Testis (tissue), 2 donors: ENCODE results near the gene B3GNT4.

Experiments
- CTCF ChIP-seq, 3 experiments: fragments of 450-650 bp in 2 of 3; fragments of 200-600 bp in 1 of 3; sonication (generic) in 1 of 3; IDR thresholded peaks; one replicate each; pipeline ENCODE4 v1.5.1; 2016 to 2019; ENCODE audit warnings: antibody characterized with exemption in 3 of 3, mild to moderate bottlenecking in 2 of 3, moderate library complexity in 1 of 3
- POLR2A ChIP-seq: fragments of 450-650 bp; IDR thresholded peaks from one replicate; pipeline ENCODE4 v1.6.1; 2017; ENCODE audit warnings: antibody characterized with exemption, mild to moderate bottlenecking, moderate library complexity

DNA sequence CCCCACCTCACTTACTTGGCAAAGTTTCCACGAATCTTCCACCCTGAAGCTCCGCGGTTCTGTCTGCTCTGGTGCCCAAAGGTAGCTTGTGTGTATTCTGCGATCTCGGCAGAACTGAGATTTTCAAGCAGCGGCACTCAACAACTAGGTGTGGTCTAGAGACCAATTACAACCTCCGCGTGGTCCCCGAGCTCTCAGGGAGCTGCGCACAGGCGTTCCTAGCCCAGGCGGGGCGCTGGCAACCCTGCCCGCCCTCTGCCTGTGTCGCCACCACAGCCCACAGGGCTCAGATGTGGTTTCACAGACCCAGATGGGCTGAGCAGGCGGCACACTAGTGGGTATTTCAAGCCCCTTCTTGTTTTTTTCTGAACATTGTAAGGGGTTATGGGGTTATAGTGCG is 23.8 kb downstream of the B3GNT4 start:
- TF ChIP-seq CTCF (IDR thresholded peaks at IDR 0.05) (no peak), POLR2A (no peak)
